Cardiac septum (tissue), 1 donor: Measurements from ENCODE around the gene CHD2. TPM values are rescaled to one million over a fixed set of nuclear protein-coding genes. Genes with fewer than 3 reads are reported as not detected.

Experiments used
- DNase-seq: peaks from one replicate; pipeline ENCODE4 v3.0.0-alpha.2; 2020; ENCODE audit warnings: low spot score
- intact Hi-C: fragments of 100-400 bp; cut with DNase I; formaldehyde crosslinking; loops from one replicate; pipeline ENCODE4 v1.14.0; 2022
- total RNA-seq: library from RNA; stranded (reverse); fragmentation: NEBNext Ultra II Directional; extraction: Animal tissue kit (Norgen Biotek cat#: 25700); gene quantifications from one replicate; pipeline ENCODE4 v1.2.1, GENCODE V29; 2021
- donor health status: DM: no; HTN: no; CAD: no.

CHD2 gene
- total RNA-seq, 1 donor from 2014 or later, result 59.5 TPM

DNA sequence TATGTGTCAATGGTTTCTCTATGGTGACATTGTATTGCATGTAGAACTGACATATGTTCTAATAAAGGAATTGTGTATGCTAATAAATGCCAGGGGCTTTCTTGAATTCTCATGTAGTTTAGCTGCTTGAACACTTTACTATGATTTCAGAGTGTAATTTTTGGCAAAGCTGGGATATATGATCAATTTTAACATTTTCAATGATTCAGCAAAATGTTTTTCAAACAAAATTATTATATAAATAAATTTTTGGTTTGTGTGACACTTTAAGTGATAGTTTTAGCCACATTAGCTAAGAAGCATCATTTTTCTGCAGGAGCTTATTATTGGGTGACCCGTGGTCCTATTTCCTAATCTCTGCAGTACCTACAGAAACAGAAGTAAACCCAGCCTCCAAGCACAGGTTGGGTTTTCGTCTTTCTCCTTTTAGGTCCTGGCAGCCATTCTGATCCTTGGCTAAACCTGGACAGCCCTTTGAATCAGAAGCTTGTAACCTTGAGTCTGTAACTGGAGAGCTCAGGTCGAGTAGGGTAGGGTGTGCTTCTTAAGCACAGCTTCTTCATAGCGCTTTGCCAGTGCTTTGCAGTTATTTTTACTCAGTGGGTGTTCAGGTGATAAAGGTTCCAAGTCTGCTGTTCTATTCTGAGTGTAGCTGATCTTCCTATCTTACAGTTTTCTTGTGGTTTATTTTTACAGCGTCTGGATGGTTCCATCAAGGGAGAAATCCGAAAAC, 74.2 kb downstream of the CHD2 start:
- no peak for DNase-seq
- intact Hi-C loops, result loop anchor here (10.0 kb wide), 1 partner anchor 50 kb away; no protein-coding TSS in a partner anchor

DNA sequence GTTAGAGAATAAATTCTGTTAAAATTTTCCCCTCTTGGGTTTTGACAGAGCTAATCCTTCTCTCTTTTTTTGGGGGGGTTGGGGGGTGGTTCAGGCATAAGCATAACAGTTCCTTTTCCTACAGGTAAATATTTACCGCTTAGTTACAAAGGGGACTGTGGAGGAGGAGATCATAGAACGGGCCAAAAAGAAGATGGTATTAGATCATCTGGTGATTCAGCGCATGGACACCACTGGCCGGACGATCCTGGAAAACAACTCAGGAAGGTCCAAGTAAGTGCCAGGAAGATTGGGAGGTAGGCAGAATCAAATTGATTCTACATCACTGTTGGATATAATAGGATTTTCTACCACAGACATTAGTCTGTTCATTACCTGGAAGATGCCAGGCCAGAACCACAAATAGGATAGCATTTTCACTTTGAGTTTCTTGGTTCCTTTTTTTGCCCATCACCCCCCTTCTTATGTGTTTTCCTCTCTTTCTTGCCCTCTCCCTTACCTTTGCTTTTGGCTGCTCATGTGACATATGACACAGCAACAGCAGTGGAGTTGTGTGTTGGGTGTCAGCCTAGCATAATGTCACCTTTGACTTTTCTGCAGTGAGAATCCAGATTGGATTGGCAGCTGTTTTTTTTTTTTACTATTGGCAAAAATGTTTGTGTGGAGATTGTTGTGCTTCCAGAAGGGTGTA, 79.0 kb downstream of the CHD2 start:
- intact Hi-C loops, result loop anchor here (10.0 kb wide), 1 partner anchor 54 kb away; no protein-coding TSS in a partner anchor
- DNase-seq, result no peak

DNA sequence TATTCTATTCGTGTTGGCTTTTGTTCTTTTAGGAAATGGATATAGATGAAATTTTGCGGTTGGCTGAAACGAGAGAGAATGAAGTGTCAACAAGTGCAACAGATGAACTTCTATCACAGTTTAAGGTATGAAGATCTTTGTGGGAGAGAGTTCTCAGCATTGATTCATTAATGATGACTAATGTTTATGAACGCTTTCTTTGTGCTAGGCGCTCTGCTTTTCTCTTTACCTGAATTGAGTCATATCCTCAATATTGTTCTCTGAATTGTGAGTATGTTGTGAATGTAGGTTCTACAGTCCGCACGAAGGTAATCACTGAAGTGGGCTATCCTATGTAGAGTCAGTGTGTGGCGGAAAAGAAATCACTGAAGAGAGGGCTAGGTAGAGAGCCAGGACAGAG, 81.2 kb downstream of the CHD2 start:
- intact Hi-C loops, result no loop called here
- DNase-seq, result no peak

DNA sequence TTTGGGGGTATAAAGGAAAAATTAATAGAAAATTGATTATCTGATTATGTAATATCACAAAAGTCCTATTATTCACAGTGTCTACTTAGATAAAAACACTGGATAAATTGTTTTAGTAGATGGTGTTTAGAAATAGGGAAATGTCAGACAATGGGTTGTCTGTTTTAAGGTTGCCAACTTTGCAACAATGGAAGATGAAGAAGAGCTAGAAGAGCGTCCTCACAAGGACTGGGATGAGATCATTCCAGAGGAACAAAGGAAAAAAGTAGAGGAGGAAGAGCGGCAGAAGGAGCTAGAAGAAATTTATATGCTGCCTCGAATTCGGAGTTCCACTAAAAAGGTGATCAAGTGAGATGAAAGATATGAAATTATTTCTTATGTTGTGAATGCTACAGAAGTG, 84.0 kb downstream of the CHD2 start:
- intact Hi-C loops, result no loop called here

DNA sequence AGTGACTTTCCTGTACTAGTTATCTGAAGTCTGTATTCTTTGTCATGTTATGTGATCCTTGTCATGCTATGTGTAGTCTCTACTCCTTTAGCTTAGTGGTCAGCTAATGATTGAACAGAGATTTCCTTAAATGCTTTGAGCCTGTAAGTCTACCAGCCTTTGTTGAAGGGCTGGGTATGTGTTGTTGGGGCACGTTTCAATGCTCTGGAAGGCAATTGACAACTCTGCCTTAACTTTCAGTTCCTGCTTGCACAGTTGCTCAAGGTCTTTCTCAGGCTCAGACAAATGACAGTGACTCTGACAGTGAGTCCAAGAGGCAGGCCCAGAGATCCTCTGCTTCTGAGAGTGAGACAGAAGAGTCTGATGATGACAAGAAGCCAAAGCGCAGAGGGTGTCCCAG, 89.3 kb downstream of the CHD2 start:
- DNase-seq, result no peak
- intact Hi-C loops, result no loop called here

More for the DNA sequence above, 84.0 kb downstream of the CHD2 start:
- no peak for DNase-seq

DNA sequence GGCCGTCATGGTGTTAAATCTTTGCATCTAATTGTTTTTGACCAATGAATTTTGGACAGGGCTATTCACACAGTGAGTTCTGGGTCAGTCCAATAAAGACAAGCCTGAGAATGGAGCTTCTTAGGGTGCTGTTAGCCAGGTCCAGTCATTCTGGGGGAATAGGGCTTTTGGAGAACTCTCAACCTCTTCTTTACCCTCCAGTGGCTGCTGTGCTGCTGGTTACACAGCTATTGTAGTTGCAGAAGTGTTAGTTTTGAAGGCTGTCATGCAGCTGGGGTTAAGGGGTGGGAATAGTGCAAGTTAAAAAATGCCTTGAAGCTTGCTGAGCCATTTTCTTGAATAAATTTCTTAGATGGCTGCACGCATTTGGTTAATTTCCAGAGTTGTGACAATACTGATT, 89.9 kb downstream of the CHD2 start:
- intact Hi-C loops, result no loop called here
- DNase-seq, result no peak

DNA sequence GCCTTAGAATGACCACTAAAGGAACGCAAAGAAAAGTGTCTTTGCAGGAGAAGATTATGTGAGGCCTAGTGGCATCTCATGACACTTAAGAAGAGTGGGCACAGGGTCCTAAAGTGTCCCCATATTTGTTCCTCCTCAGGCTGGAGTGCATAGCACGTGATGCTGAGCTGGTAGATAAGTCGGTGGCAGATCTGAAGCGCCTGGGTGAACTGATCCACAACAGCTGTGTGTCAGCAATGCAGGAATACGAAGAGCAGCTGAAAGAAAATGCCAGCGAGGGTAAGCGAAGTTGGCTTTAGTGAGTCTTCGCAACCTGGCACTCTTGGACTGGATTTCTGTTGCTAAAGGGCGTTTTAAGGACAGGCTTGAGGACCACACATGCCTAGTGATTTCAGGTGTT, 92.6 kb downstream of the CHD2 start:
- intact Hi-C loops, result no loop called here
- no peak for DNase-seq

DNA sequence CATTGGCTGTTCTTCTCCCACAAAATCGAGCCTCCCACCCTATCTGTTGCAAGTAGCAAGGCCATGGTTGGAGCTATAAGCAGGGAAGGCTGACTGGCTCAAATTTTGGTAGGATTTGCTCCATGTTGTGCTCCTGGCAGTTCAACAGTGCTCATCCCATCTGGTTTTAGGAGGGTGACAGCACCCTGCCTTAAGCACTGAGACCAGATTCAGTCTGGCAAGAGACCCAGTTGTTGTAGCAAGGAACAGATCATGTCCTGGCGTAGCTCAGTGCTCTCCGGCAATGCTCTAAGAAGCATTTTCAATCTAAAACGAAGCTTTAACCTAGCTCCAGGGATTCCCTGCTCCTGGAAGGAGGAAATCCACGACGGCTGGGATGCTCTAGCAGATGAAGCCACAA, 97.7 kb downstream of the CHD2 start:
- no peak for DNase-seq
- intact Hi-C loops, result no loop called here

DNA sequence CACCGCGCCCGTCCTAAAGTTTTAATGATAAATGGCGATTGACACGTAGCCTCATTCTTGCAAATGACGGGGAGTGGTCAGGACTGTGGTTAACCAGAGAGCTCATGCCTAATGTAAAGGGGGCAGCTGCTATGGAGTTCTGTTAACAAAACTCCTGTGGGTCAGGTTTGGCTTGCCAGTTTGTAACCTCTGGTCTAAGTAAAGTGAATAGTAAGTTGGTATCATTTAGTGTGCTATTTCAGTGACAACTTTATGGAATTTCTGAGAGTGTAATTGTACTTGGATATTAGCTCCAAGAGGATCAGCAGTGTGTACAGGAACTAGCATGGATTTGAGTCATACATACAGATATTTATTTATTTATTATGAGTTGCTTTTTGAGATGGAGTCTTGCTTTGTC, 101.0 kb downstream of the CHD2 start:
- no peak for DNase-seq
- intact Hi-C loops, result no loop called here

DNA sequence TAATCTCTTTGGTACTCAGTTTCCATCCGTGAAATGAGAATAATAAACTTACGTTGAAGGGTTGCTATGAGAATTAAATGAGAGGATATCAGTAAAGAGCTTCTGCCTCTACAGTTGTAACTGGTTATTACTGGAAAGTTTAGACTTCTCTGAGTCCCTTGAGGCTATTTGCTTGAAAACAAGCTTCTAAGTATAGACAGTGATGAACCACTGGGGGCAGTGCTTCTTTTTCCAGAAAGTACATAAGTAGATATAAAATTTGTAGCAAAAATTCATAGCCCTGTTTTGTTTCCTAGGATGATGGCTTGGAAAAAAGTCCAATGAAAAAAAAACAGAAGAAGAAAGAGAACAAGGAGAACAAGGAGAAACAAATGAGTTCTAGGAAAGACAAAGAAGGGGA, 101.8 kb downstream of the CHD2 start:
- DNase-seq, result no peak
- intact Hi-C loops, result no loop called here

DNA sequence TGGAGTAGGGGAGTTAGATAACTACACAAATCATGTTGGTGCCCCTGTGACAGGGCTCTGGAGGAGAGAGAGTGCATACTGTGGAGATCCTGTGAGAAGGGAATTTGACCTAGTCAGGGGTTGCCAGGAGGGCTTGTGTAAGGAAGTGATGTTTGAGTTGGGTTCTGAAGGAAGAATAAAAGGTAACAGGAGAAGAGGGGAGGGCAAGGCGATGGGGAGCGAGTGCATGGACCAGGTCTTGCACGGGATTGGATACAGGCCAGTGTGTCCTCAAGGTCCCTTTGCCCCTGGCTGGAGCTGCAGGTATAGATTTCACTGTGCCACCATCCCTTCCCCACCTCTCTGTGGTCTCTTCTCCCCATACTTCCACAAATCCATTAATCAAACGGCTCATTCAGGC, 105.0 kb downstream of the CHD2 start:
- intact Hi-C loops, result no loop called here
- DNase-seq, result no peak

DNA sequence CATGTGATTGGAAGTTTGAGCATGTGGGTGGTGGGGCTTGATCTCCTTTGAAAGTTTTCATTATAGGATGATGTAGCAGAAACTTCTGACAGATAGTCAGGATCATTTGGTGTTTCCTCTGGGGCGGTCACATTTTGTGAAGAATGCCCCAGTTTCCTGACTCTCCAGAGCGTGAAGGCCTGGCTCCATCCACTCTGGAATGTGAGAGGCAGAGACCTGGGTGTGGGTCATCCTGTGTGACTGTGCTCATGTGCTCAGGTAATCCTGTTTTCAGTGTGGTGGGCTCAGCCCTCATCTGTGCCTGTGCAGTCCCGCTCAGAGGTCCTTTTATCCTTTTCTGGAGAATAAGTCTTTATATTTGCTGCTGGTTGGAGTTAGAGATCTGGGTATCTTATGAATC, 107.9 kb downstream of the CHD2 start:
- DNase-seq, result no peak
- intact Hi-C loops, result no loop called here

DNA sequence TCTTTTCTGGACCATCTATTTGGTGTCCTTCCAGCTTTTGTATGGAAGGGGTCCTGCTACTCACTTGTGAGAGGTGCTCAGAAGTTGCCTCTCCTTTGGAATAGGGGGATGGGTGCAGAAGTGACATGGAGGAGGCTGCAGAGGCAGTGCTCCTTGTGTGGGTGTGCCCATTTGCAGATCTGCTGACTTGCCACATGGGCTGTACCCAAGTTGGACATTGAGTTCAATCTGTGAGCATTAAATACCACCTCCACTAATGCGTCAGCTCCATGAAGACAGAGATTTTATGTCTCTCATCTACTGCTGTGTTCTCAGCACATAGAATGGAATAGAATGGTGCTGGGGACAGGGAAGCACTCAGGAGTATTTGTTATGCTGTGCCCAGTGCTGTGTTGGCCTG, 112.7 kb downstream of the CHD2 start:
- intact Hi-C loops, result no loop called here
- DNase-seq, result no peak

DNA sequence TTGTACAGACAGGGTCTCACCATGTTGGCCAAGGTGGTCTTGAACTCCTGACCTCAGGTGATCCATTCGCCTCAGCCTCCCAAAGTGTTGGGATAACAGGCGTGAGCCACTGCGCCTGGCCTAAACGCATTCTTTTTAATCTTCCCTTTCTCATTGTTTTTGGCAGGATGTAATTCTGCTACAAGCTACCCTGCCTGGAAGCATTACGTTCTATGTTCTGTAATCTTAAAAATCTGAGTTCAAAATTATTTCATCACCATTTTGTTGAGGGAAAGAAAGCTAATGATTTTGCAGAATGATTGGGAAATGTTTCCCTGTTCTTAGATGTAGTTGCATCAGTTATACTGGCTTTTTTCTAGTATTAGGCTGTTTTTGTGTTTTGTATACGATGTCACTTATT, 117.4 kb downstream of the CHD2 start:
- DNase-seq, result no peak
- intact Hi-C loops, result no loop called here

DNA sequence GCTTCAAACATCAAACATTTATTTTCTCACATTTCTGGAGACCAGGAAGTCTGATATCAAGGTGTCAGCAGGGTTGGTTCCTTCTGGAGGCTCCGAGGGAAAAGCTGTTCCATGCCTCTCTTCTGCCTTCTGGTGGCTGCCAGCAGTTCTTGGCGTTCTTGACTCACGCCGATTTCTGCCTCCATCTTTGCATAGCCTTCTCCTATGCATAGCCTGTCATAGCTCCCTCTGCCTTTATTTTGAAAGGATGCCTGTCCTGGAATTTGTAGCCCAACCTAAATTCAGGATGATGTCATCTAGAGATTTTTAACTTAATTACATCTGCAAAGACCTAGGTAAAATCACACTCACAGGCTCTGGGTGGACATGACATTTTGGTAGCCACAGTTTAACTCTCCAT, 118.5 kb downstream of the CHD2 start:
- DNase-seq, result no peak
- intact Hi-C loops, result no loop called here

DNA sequence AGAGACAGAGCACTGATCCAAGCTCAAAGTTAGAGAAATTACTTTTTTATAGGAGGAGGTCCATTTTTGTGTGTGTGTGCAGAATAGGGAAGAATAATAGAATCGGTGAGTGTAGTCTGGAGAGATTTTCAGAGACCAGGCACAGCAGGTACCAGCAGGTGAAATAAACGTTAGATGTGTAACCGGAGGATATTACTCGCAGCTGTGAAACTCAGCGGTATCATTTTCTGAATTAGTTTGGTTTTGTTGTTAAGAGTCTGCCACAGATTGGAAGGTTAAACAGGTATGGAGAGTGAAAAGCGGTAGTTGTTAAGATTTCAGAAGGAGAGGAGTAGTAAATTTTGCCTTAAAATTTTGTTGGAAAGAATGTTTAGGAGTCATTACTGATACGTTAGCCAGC, 119.0 kb downstream of the CHD2 start:
- no peak for DNase-seq
- intact Hi-C loops, result no loop called here

DNA sequence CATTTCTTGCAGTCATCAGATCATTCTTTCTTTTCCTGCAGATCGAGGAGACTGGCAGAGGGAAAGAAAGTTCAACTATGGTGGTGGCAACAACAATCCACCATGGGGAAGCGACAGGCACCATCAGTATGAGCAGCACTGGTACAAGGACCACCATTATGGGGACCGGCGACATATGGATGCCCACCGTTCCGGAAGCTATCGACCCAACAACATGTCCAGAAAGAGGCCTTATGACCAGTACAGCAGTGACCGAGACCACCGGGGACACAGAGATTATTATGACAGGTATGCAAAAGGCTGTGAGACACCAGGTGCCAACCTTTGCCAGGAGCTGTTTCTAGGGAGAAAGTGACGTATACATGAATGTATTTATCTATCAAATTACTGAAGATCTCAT, 119.8 kb downstream of the CHD2 start:
- intact Hi-C loops, result no loop called here
- DNase-seq, result no peak

DNA sequence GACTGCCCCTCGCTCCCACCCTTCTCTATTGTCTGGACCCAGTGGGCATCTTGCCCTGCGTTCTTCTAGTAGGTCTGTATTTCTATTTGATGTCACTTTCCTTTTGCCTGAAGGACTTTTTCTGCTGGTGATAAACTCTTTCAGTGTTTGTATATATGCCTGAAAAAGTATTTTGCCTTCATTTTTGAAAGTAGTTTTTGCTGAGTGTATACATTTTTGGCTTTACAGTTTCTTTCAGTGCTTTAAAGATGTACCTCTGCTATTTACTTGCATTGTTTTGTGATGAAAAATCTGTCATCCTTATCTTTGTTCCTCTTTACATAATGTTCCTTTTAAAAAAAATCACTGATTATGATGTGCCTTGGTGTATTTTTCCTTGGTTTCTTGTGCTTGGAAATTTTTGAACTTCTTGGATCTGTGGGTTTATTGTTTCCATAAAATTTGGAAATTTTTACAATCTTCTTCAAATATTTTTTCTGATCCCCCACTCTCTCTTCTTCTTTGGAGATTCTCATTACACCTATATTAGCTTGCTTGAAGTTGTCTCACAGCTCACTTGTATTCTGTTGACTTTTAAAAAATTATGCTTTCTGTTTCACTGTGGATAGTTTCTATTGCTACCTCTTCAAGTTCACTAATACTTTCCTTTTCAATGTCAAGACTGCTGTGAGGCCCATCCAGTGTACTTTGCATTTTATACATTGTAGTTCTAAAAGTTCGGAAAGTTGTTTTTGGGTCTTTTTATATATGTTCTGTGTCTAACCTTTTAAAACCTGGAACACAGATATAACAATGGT, 121.0 kb downstream of the CHD2 start:
- DNase-seq, result no peak
- intact Hi-C loops, result no loop called here

DNA sequence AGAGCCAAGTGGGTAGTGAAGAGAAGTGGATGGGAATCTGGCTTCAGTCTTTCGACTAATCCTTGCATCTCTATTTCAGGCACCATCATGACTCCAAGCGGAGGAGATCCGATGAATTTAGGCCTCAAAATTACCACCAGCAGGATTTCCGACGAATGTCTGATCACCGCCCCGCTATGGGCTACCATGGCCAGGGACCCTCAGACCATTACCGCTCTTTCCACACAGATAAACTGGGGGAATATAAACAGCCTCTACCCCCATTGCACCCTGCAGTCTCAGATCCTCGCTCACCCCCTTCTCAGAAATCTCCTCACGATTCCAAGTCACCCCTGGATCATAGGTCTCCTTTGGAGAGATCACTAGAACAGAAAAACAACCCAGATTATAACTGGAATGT, 124.2 kb downstream of the CHD2 start:
- intact Hi-C loops, result no loop called here
- DNase-seq, result no peak

DNA sequence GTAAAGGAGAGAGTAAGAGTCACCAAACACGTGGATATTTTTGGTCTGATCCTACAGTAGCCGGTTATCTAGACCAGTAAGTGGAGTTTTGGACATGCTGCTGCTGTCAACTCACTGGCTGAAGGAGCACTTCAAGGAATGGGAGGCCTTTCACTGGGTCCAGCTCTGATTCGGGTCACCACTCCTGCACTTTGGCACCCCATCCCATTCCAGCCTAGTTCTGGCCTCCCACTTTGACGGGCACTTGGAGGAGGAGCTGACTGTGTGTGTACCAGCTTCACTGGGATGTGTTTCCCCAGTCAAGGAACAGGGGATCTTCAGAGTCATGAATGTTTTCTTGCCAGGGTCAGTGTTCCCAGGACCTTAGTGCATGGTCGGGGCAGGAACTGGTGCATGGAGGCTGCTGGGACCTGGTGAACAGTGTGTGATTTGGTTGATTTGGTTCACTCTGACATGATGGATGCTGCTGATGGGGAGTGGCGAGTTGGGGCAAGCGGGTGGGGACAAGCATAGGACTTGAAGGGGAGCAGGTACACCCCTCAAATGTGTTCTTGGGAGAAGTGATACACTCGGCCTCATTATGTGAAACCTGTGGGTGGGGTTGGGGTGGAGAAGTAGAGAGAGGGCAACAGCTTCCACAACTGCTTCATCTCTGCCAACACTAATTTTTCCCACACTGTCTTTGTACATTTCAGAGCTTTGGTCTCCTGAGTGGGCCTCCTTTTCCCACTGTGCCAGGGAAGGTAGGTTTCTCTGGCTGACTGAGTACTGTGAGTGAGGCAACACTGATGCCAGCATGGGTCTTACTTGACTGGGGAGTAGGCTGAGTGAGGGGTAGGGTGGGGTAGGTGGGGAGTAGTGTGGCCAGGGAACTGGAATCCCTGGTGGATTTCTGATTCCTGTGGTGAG, 124.8 kb downstream of the CHD2 start:
- intact Hi-C loops, result loop anchor here (5.0 kb wide), 1 partner anchor 223 kb away; no protein-coding TSS in a partner anchor
- DNase-seq, result no peak
